Non-pigmented ciliary epithelial cell (primary cell): ENCODE measurements around the gene ETFB.
A peak's percentile ranks its signal among the peaks of the same experiment; 100 is the strongest.
"Not testable (repeated sequence)": the region's sequence is repeated elsewhere in the genome, so short reads cannot be mapped to it uniquely, and the experiment has no call there.

Source experiments
- DNase-seq: peaks from one replicate; pipeline ENCODE4 v3.0.0-alpha.2; 2010; ENCODE audit warnings: low read depth

Gene ETFB

DNA sequence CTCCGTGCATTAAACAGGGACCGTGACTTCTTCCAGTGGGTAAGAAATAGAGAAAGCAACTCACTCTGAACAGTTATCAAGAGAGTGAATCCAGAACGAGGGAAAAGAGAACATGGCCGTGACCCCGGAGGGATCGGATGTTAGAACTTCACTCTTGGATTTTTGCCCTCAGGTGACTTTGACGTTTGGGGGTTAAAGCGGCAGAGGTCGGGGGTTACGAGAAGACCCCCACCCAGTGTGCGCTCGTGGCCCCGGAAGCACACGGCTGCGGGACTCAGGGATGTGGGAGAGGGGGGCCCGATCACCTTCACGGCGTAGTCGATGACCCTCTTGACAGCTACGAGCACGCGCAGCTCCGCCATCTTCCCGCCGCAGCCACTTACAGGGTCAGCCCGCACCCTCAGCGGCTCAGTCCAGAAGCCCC, at the start of gene ETFB:
ETFB (minus strand) TSS at position 424 of the 424 bp plus-strand sequence; CDS start at position 362, 62 bp downstream.
- DNase-seq: no peak

- no peak for DNase-seq
Observed at GRCh38 chr19:51415187-51415586, 49.0 kb upstream of the ETFB start.

GRCh38 chr19:51410950-51411748, 45.0 kb upstream of the ETFB start:
- no peak for DNase-seq

- no peak for DNase-seq
Observed at GRCh38 chr19:51407511-51408131, 41.4 kb upstream of the ETFB start.

- no peak for DNase-seq
Observed at GRCh38 chr19:51402117-51402516, 35.9 kb upstream of the ETFB start.

DNA sequence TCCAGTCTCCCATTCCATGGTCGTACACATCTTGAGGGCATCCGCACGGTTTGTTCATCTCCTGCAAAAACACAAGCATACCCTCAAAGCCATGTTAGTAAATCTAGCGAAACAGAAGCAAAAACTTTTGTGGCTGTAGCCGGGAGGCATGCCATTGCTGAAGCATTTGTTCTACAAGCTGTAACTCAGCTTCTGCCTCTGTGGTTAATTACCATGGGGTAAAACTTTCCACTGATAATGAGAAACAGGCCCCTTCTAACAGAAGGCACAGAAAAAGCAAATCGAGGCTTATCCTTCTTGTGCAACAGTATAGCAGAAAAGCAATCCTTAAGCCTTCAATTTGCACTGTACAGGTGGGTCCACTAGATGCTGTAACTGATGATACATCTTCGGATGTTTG, 33.7 kb upstream of the ETFB start:
- DNase-seq: not testable (repeated sequence)

DNA sequence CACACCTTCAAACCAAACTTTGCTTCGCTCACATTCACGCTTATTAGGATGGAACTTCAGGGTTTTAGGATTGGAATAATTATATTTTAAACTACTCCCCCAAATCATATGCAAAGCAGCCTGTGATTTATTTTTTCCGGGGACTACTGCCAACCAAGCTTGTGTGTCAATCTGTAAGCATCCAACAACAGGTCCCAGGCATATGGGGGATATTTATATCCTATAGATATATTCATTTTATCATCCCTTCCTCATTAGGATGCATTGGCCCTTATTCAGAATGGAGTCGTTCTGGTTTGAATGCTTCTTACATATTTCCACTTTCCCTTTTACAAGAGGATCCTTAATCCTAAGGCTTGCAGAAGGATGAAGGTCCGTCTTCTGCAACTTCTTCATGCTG, 33.0 kb upstream of the ETFB start:
- no peak for DNase-seq

DNA sequence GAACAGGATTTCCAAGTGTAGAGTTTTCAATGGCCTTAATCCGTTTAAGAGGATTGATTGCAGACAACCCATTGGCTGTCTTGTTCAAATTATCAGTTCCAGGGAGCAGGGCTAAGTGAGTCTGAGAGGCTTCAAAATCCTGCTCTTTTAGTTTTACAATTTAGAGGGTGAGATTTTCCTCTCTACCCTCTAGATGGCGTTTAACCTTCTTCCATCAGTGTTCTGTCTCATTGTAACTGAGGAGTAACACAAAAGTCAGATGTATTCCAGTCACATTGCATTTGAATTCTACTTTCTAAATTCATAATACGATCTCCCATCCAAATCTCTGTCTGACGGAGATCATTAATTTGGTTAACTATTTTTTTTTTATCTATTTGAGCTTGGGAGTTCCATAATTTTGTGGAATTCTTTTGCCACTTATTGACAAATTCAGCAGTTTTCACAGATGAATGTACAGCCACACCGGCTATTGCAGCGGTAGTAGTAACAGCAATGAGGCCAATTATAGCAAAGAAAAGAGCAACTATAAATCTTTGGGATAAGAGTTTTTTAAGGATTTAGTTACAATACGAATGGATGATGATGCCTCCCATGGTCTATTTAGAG, 32.0 kb upstream of the ETFB start:
- no peak for DNase-seq

DNA sequence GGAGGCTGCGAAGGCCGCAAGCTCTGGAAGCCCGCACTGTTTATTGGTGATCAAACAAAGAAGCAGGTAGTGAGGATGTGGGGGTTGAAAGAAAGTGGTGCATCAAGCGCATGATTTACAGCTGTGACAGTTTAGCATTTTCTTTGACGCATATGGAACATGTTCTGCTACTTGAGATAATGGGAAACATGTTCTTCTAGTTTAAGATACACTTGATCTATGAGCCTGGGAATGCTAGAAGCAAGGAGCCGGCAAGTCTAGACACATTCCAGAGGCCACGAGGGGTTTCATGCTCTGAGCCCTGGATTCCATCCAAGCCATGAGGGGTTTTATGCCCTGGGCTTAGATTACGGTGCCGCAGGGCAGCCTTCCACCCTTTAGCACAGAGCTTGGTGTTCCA, 31.3 kb upstream of the ETFB start:
- not testable (repeated sequence) for DNase-seq

DNA sequence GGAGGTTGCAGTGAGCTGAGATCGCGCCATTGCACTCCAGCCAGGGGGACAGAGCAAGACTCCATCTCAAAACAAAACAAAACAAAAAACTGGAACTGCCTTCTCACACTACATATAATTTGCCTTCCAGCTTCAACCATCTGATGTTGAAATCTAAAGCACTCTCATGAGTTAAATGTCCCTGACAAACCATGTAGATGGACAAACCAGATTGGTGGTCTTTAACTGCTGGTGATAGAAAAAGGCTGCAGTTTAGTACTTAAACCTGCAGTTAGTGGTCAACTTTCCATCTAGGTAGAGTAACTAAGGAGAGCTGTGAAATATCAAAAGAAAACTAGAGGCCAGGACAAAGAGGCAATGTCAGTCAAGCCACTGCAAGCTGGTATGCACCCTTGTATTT, 30.0 kb upstream of the ETFB start:
- DNase-seq: no peak

GRCh38 chr19:51394050-51394836, 28.1 kb upstream of the ETFB start:
- peak; percentile 98 for DNase-seq

GRCh38 chr19:51392701-51393100, 26.5 kb upstream of the ETFB start:
- DNase-seq: no peak

GRCh38 chr19:51391073-51391611, 25.0 kb upstream of the ETFB start:
- no peak for DNase-seq

GRCh38 chr19:51389143-51389542, 23.0 kb upstream of the ETFB start:
- DNase-seq: no peak

GRCh38 chr19:51387924-51388389, 21.8 kb upstream of the ETFB start, which contains the start of gene LIM2:
TSS of gene LIM2 (minus strand) at chr19:51387974. CDS start at chr19:51387443, 531 bp downstream.
- DNase-seq: no peak

GRCh38 chr19:51386882-51387520, 20.8 kb upstream of the ETFB start:
- DNase-seq: no peak

DNA sequence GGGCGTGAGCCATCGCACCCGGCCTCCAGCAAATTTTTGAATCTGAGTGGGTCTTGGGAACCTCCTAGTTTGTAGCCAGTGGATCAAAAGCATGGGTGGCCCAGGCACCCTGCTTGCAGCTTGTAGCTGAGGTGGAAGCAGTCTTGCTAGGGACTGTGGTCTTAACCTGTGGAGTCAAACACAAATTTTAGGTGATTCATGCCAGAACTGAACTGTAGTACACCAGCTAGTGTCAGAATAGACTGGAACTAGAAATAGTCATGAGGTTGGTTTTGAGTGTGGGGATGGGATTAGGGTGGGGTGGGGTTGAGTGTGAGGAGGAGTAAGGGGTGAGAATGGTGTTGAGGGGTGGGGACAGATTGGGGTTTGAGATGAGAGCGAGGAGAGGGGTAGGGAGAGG, 15.8 kb upstream of the ETFB start:
- no peak for DNase-seq

- DNase-seq: no peak
Observed at GRCh38 chr19:51380379-51380778, 14.2 kb upstream of the ETFB start.

GRCh38 chr19:51377422-51377821, 11.2 kb upstream of the ETFB start:
- DNase-seq: no peak

DNA sequence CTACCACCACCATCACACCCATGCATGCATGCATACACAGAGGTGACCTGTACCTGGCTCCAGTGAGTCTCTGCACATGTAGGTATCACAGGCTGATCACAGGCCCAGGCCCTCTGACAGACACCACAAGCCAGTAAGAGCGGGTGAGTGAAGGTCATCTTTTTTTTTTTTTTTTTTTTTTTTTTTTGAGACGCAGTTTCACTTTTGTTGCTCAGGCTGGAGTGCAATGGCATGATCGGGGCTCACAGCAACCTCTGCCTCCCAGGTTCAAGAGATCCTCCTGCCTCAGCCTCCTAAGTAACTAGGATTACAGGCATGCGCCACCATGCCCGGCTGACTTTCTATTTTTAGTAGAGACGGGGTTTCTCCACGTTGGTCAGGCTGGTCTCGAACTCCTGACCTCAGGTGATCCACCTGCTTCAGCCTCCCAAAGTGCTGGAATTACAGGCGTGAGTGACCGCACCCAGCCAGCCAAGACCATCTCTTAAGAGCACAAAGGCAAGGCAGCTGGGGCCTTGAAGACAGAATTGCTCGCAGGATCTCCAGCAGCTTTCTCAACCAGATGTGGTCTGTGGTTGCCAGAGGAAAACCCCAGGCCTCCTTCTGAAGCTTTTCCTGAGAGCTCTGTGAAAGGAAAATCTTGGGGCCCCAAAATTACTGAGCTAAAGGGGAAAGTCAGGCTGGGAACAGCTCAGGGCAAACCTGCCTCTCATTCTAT, 9.5 kb upstream of the ETFB start:
- no peak for DNase-seq
